ENCODE measurements around the gene GMDS. TPM values are rescaled to one million over a fixed set of nuclear protein-coding genes. Genes with fewer than 3 reads are reported as not detected.

Gene GMDS
- total RNA-seq, 4 donors from 2014 or later = 197 to 375 (median 215) TPM

DNA sequence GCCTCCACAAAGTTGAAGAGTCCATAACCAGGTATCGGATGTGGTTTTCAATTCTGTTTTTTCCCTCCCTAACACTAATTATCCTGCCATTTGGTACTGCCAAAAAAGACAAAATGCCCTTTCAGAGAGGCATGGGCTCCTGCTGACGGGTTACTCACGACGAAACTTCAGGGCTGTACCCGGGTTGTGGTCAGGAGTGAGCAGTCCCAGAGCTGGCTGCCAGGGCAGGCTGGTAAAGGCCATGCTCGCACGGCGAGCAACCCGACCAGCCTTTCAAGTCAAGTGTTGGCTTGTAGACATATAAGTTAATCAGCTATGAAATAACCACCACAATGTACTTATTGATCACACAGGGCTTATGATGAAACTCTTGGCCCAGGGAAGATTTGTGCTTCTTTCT, 483.2 kb downstream of the GMDS start:
- H3K27ac ChIP-seq = peak overlapping the region in 1 of 4 donors; percentile 22

DNA sequence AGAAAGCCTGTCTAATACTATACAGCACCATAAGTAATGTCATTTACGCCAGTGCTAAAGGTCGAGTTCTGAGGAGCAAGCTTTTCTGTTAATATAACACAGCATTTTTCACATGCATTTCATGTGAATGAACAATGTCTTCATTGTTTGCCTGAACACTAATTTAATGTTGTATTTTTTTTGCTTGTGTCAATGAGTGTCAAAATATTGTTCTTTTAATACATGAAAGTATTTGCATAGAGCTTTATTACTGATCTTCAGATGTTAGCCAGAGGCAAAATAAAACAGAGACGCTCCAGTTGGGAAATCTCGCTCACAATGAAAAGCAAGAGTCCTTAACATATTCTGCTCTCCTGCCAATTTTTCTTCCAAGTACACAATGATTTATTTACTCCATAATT, 483.9 kb downstream of the GMDS start:
- DNase-seq = no peak
- TF ChIP-seq, protein P1, sequence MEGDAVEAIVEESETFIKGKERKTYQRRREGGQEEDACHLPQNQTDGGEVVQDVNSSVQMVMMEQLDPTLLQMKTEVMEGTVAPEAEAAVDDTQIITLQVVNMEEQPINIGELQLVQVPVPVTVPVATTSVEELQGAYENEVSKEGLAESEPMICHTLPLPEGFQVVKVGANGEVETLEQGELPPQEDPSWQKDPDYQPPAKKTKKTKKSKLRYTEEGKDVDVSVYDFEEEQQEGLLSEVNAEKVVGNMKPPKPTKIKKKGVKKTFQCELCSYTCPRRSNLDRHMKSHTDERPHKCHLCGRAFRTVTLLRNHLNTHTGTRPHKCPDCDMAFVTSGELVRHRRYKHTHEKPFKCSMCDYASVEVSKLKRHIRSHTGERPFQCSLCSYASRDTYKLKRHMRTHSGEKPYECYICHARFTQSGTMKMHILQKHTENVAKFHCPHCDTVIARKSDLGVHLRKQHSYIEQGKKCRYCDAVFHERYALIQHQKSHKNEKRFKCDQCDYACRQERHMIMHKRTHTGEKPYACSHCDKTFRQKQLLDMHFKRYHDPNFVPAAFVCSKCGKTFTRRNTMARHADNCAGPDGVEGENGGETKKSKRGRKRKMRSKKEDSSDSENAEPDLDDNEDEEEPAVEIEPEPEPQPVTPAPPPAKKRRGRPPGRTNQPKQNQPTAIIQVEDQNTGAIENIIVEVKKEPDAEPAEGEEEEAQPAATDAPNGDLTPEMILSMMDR (IDR thresholded peaks at IDR 0.05) = no peak
- TF ChIP-seq POLR2A (IDR thresholded peaks at IDR 0.05) = no peak
- H3K27me3 ChIP-seq = no peaks in the 10 kb centered on the region
- peaks cover 0 to 7% (median 0%) of the 10 kb centered on the region in 4 donors for H3K4me1 ChIP-seq
- H3K27ac ChIP-seq = no peak overlapping the region
- no peak overlapping the region for H3K4me3 ChIP-seq
- H3K9me3 ChIP-seq = no peaks in the 10 kb centered on the region
- H3K36me3 ChIP-seq = no peaks in the 10 kb centered on the region

More for the DNA sequence above, 483.2 kb downstream of the GMDS start:
- Histone ChIP-seq H3K9me3 (no peaks in the 10 kb centered on the region), H3K27me3 (no peaks in the 10 kb centered on the region), H3K36me3 (no peaks in the 10 kb centered on the region), H3K4me3 (no peak overlapping the region), H3K4me1 (peaks cover 0 to 7% (median 0%) of the 10 kb centered on the region in 4 donors)
- no peak for DNase-seq
- TF ChIP-seq, protein P1 (IDR thresholded peaks at IDR 0.05) = no peak
- no peak for TF ChIP-seq POLR2A (IDR thresholded peaks at IDR 0.05)

DNA sequence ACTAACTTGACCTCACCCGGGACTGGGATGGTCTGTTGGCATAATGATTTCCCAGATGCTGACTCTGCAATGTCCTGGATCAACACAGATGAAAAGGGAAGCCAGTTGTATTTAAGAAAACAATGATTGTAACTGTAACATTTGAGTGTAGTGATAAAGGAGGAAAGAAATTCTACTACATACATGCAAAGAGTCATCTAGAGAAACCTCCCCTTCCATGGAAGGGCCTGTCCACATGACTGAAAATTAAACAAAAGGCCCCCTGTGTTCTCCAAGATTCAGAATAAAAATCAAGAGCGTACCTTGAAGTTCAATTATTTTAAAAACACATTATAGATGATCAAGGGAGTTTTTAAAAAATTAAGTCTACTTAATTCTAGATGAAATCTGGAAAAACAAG, 484.5 kb downstream of the GMDS start:
- peaks cover 0 to 7% (median 0%) of the 10 kb centered on the region in 4 donors for H3K4me1 ChIP-seq
- H3K9me3 ChIP-seq = no peaks in the 10 kb centered on the region
- no peak overlapping the region for H3K4me3 ChIP-seq
- no peak overlapping the region for H3K27ac ChIP-seq
- DNase-seq = no peak
- H3K27me3 ChIP-seq = no peaks in the 10 kb centered on the region
- no peaks in the 10 kb centered on the region for H3K36me3 ChIP-seq
- TF ChIP-seq, protein P1 (IDR thresholded peaks at IDR 0.05) = no peak
- TF ChIP-seq POLR2A (IDR thresholded peaks at IDR 0.05) = no peak

DNA sequence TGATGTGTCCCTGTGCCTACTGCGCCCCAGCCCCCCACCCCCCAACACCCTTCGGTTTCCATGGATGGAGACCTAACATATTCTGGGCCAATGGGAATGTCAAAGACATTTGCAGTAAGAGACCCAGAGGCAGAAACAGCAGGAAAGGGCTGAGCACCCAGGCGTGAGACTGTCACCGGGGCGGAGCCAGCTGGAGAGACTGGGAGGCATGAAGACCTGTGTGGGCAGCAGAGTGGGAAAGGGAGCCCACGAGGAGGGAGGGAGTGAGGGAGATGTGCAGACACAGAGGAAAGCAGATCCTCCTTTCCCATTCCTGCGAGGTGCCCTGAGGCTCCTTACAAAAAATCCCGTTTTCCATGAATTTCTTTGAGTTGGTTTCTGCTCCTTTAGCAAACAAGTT, 485.5 kb downstream of the GMDS start:
- peaks cover 0 to 7% (median 0%) of the 10 kb centered on the region in 4 donors for H3K4me1 ChIP-seq
- TF ChIP-seq, protein P1 (IDR thresholded peaks at IDR 0.05) = no peak
- TF ChIP-seq POLR2A (IDR thresholded peaks at IDR 0.05) = no peak
- DNase-seq = no peak

DNA sequence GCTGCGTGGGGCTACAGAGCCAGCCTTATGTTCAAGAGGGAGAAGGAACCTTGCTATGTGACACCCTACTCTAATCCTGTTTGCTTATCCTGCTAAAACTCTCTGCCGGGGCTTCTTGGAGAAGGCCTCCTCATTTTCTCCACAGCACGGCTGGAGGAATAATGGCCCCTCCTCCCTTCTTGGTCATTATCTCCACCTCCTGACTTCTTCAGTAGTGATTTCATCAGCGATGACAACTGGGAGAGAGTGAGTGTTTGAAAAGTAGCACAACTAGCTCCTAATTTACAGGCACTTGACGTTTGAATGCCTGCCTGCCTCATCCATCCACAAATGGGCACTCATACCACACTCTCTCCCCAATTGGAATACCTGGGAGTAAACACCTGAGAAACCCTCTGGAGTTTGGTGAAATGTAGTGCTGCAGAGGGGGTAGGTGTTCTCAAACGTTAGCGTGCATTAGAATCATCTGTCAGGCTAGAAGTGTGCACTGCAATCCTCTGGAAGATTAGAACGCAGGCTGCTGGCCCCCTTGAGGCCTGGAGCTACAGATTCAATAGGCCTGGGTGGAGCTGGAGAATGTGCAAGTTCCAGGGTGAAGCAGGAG, 487.2 kb downstream of the GMDS start:
- peaks cover 0 to 7% (median 0%) of the 10 kb centered on the region in 4 donors for H3K4me1 ChIP-seq
- no peaks in the 10 kb centered on the region for H3K9me3 ChIP-seq
- no peak overlapping the region for H3K4me3 ChIP-seq
- H3K27ac ChIP-seq = no peak overlapping the region
- H3K36me3 ChIP-seq = no peaks in the 10 kb centered on the region
- no peaks in the 10 kb centered on the region for H3K27me3 ChIP-seq
- DNase-seq = no peak
- TF ChIP-seq POLR2A (IDR thresholded peaks at IDR 0.05) = no peak
- TF ChIP-seq, protein P1 (IDR thresholded peaks at IDR 0.05) = no peak

More for the DNA sequence above, 485.5 kb downstream of the GMDS start:
- Histone ChIP-seq H3K9me3 (no peaks in the 10 kb centered on the region), H3K27ac (no peak overlapping the region), H3K36me3 (no peaks in the 10 kb centered on the region), H3K27me3 (no peaks in the 10 kb centered on the region), H3K4me3 (no peak overlapping the region)

All from Peyer's patch (tissue), 4 donors.